Measurements from ENCODE around the gene JADE1.

JADE1 gene

DNA sequence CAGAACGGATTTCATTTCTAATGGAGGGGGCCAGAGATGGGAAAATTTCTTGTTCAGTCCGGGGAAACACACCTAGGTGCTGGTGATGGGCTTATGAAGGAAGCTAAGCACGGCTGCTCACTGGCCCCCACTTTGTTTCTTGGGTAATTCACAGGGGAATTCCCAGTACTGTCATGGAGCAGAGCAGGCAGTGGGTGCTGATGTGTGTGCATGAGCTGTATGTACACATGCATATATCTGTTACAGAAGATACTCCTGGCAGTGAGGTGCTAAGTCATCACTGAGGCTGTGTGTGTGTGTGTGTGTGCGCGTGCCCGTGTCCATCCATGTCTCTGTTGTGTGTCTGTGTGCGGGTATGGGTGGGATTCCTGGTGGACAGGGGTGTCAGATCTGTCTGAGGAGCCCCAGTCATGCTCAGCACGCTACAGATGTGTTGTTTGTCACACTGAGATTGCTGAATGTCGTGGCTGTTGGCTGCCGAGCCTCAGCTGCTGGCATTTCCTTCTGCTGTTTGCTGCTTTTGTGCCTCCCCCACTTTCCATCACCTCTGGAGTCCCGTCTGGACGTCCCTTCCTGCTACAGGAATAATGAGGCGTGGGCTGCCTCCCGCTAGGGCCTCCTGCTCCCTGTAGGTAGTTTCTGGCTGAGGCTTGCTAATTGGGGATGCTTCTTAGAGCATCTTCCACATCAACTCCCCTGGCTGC, 53.3 kb downstream of the JADE1 start:
- Mint-ChIP-seq H3K4me1 (ENCODE audit: low read depth) (peaks cover 38% of the 10 kb centered on the region), H3K27me3 (ENCODE audit: low read depth) (no peaks in the 10 kb centered on the region), H3K9me3 (no peaks in the 10 kb centered on the region), H3K36me3 (ENCODE audit: low read depth) (peaks cover 74% of the 10 kb centered on the region), H3K4me3 (no peak overlapping the region), H3K27ac (peak overlapping the region; percentile 4)
- DNase-seq (ENCODE audit: low spot score): peak; percentile 38

DNA sequence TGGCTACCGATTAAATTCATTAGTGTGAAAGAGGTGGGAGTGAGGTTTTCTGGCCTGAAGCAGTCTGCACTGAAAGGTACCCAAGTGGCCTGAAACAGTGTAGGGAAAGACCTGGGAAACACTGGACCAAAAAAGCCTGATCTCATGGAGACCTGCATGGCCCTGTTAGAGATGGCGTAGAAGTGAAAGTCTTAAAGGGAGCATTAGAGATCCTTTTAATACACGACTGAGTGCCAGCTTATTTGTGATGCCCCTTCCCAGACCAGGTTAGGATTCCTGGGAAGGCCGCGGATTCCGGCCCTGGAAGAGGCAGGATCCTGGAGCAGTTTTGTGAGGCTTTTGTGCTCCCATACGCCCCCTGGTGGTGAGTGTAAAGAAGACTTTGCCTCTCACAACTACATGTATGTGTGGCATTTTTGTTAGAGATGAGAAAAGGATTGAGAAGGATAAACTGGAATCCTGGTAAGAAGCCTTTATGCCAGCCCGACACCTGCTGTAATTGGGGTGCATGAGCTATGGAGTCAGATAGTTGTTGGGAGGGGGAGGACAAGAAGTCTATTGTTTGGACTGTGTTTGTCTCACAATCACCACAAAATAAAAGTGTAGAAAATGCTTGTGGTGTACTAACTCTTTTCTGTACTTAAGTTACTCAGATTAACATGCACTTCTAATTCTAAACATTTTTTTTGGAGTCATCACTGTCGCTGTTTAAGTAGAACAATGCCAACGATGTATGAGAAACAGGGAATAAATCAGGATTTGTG, 54.0 kb downstream of the JADE1 start:
- Mint-ChIP-seq H3K27me3 (ENCODE audit: low read depth) (no peaks in the 10 kb centered on the region), H3K9me3 (no peaks in the 10 kb centered on the region), H3K36me3 (ENCODE audit: low read depth) (peaks cover 74% of the 10 kb centered on the region), H3K4me1 (ENCODE audit: low read depth) (peaks cover 38% of the 10 kb centered on the region), H3K27ac (peak overlapping the region; percentile 4), H3K4me3 (no peak overlapping the region)
- DNase-seq (ENCODE audit: low spot score): peak; percentile 30

GRCh38 chr4:128865132-128865531, 55.6 kb downstream of the JADE1 start:
- Mint-ChIP-seq H3K27me3 (ENCODE audit: low read depth) (no peaks in the 10 kb centered on the region), H3K36me3 (ENCODE audit: low read depth) (peaks cover 76% of the 10 kb centered on the region), H3K9me3 (no peaks in the 10 kb centered on the region), H3K4me1 (ENCODE audit: low read depth) (peaks cover 30% of the 10 kb centered on the region), H3K4me3 (no peak overlapping the region), H3K27ac (no peak overlapping the region)
- no peak for DNase-seq (ENCODE audit: low spot score)

DNA sequence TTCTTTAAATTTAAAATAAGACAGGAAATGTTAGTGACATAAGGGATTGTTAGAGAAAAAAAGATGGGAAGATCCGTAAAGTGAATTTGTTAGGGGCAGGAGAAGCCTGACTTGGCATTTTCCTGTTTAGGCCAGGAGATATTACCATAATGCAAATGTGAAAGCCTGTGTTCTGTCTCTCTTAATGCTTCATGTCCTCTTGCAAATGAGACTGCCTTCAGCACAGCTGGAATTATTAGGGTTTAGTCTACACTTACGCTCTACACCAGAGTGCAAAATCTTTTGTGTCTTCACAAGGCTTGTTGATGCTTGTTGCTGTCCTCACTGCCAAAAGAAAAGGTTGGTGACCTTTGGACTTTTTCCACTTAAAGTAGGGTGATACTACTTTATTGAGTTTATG, 56.8 kb downstream of the JADE1 start:
- Mint-ChIP-seq H3K36me3 (ENCODE audit: low read depth) (peaks cover 77% of the 10 kb centered on the region), H3K4me3 (no peak overlapping the region), H3K27ac (no peak overlapping the region), H3K27me3 (ENCODE audit: low read depth) (no peaks in the 10 kb centered on the region), H3K4me1 (ENCODE audit: low read depth) (peaks cover 24% of the 10 kb centered on the region), H3K9me3 (no peaks in the 10 kb centered on the region)
- DNase-seq (ENCODE audit: low spot score): no peak

DNA sequence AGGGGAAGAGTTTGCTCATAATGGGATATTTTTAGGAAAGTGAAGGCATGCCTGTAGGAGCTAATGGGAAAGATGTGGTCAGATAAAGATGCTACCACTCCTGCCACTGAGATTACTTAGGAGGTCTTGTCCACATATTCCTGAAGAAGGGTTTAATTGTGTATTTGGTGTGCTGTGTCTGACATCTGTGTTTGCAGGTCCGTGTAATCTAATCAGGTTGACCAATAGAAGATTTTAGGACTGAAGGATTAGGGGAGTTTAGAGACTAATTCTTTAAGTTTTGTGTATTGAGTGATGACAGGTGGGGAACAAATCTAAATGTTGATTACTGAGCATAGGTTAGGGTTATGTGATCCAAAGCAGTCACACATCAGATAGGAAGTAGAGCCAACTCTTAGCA, 57.2 kb downstream of the JADE1 start:
- no peak overlapping the region for H3K4me3 Mint-ChIP-seq
- H3K27ac Mint-ChIP-seq: no peak overlapping the region
- H3K9me3 Mint-ChIP-seq: no peaks in the 10 kb centered on the region
- no peak for DNase-seq (ENCODE audit: low spot score)
- no peaks in the 10 kb centered on the region for H3K27me3 Mint-ChIP-seq (ENCODE audit: low read depth)
- H3K36me3 Mint-ChIP-seq (ENCODE audit: low read depth): peaks cover 78% of the 10 kb centered on the region
- peaks cover 20% of the 10 kb centered on the region for H3K4me1 Mint-ChIP-seq (ENCODE audit: low read depth)

DNA sequence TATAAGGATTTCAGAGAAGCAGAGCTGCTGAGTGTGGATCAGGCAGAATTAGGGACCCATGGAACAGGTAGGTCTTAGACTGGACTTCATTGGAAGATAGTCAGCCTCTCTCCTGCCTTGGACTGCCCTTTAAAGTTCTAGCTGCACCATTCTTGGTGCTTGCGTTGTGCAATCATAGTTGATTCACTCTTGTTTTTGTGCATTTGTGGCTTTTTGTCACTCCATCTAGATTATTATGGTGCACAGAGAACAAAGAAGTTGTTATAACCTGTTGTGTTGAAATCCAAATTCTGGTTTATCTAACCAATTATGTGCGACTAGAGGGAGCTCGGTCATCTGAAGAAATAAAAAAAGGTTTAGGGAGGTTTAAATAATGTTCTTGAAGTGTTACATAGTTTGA, 59.3 kb downstream of the JADE1 start:
- no peak overlapping the region for H3K4me3 Mint-ChIP-seq
- no peaks in the 10 kb centered on the region for H3K27me3 Mint-ChIP-seq (ENCODE audit: low read depth)
- H3K36me3 Mint-ChIP-seq (ENCODE audit: low read depth): peaks cover 81% of the 10 kb centered on the region
- peaks cover 3% of the 10 kb centered on the region for H3K4me1 Mint-ChIP-seq (ENCODE audit: low read depth)
- H3K9me3 Mint-ChIP-seq: no peaks in the 10 kb centered on the region
- no peak overlapping the region for H3K27ac Mint-ChIP-seq
- DNase-seq (ENCODE audit: low spot score): no peak

GRCh38 chr4:128869776-128870509, 60.4 kb downstream of the JADE1 start:
- Mint-ChIP-seq H3K4me3 (no peak overlapping the region), H3K27ac (no peak overlapping the region), H3K9me3 (no peaks in the 10 kb centered on the region), H3K27me3 (ENCODE audit: low read depth) (no peaks in the 10 kb centered on the region), H3K4me1 (ENCODE audit: low read depth) (peaks cover 3% of the 10 kb centered on the region), H3K36me3 (ENCODE audit: low read depth) (peaks cover 76% of the 10 kb centered on the region)
- no peak for DNase-seq (ENCODE audit: low spot score)

- Mint-ChIP-seq H3K27me3 (ENCODE audit: low read depth) (no peaks in the 10 kb centered on the region), H3K4me3 (no peak overlapping the region), H3K27ac (no peak overlapping the region), H3K36me3 (ENCODE audit: low read depth) (peaks cover 68% of the 10 kb centered on the region), H3K4me1 (ENCODE audit: low read depth) (peaks cover 3% of the 10 kb centered on the region), H3K9me3 (no peaks in the 10 kb centered on the region)
- no peak for DNase-seq (ENCODE audit: low spot score)
Observed at GRCh38 chr4:128871948-128872347, 62.4 kb downstream of the JADE1 start.

DNA sequence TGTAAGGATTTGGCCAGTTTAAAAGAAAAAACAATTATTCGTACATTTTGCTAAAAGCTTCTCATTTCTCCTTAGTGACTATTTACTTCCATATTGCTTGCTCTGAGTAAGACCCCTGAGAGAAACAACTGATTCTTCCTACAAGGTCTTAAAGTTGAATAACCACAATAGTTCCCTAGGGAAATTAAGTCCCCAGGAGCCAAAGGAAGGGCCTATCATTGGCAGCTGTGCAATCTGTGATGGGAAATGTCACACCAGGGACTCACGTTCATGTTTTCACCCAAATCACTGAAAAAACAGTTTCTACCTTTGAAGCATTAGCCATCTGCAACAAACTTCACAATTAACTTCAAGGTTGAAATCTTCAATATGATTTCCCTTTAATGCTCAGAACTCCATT, 66.7 kb downstream of the JADE1 start:
- Mint-ChIP-seq H3K27ac (no peak overlapping the region), H3K36me3 (ENCODE audit: low read depth) (peaks cover 32% of the 10 kb centered on the region), H3K4me3 (no peak overlapping the region), H3K4me1 (ENCODE audit: low read depth) (no peaks in the 10 kb centered on the region), H3K27me3 (ENCODE audit: low read depth) (no peaks in the 10 kb centered on the region), H3K9me3 (no peaks in the 10 kb centered on the region)
- DNase-seq (ENCODE audit: low spot score): no peak

DNA sequence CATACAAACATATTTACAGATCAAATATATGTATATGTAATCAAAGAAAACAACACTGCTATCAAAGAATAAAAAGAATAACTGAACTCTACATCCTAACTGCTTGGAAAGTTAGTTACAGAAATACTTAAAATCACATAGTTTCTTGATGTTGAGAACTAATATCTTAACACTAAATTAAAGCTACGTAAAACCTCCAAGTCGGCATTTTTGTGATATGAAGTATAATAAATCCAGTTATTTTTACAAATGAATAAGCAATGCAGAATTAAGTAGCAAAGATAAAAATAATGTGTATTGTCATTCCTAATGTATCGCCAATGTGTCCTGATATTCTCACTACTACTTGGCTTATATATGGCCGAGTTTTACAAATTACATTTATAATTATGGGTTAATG, 68.4 kb downstream of the JADE1 start:
- no peak for DNase-seq (ENCODE audit: low spot score)
- H3K9me3 Mint-ChIP-seq: no peaks in the 10 kb centered on the region
- no peaks in the 10 kb centered on the region for H3K4me1 Mint-ChIP-seq (ENCODE audit: low read depth)
- no peaks in the 10 kb centered on the region for H3K27me3 Mint-ChIP-seq (ENCODE audit: low read depth)
- H3K4me3 Mint-ChIP-seq: no peak overlapping the region
- no peak overlapping the region for H3K27ac Mint-ChIP-seq
- H3K36me3 Mint-ChIP-seq (ENCODE audit: low read depth): peaks cover 20% of the 10 kb centered on the region

DNA sequence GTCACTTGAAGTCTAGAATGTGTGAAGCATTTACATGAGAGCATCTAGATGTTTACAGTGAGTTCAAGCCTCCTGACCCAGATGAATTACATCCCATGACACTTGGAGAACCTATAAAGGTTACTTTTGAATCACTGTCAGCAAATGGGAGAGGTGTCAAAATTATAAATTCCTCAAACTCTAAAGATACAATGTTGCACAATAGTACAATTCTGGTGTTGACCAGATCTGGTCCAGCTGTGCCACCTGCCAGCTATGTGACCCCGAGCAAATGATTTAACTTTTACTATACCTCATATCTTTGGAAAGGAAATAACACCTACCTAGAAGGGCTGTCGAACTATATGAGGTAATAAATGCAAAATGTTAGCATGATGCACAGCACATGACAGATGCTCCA, 69.8 kb downstream of the JADE1 start:
- Mint-ChIP-seq H3K36me3 (ENCODE audit: low read depth) (peaks cover 15% of the 10 kb centered on the region), H3K27me3 (ENCODE audit: low read depth) (no peaks in the 10 kb centered on the region), H3K27ac (no peak overlapping the region), H3K9me3 (no peaks in the 10 kb centered on the region), H3K4me1 (ENCODE audit: low read depth) (peaks cover 2% of the 10 kb centered on the region), H3K4me3 (no peak overlapping the region)
- DNase-seq (ENCODE audit: low spot score): no peak

DNA sequence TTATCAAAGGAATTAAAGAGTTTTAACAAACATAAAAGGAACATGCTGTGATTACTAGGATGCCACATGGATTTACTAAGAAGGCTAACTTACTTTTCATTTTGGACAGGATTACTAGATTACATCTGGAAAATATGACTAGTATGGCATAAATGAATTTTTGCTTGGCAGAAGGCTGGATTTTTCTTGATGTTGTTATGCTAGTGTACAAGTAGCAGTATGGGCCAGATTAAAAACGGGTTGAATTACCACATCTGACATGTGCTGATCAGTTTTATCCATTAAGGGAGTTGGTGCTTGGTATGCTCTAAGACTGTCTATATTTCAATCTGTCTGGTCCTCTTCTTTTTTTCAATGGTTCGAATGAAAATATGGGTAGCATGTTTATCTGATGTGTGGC, 70.5 kb downstream of the JADE1 start:
- Mint-ChIP-seq H3K9me3 (no peaks in the 10 kb centered on the region), H3K27me3 (ENCODE audit: low read depth) (no peaks in the 10 kb centered on the region), H3K4me1 (ENCODE audit: low read depth) (peaks cover 2% of the 10 kb centered on the region), H3K27ac (no peak overlapping the region), H3K4me3 (no peak overlapping the region), H3K36me3 (ENCODE audit: low read depth) (peaks cover 15% of the 10 kb centered on the region)
- no peak for DNase-seq (ENCODE audit: low spot score)

- no peak for DNase-seq (ENCODE audit: low spot score)
- H3K27me3 Mint-ChIP-seq (ENCODE audit: low read depth): no peaks in the 10 kb centered on the region
- no peak overlapping the region for H3K4me3 Mint-ChIP-seq
- H3K36me3 Mint-ChIP-seq (ENCODE audit: low read depth): peaks cover 15% of the 10 kb centered on the region
- peaks cover 2% of the 10 kb centered on the region for H3K4me1 Mint-ChIP-seq (ENCODE audit: low read depth)
- H3K9me3 Mint-ChIP-seq: no peaks in the 10 kb centered on the region
- no peak overlapping the region for H3K27ac Mint-ChIP-seq
Observed at GRCh38 chr4:128880662-128881061, 71.2 kb downstream of the JADE1 start.

DNA sequence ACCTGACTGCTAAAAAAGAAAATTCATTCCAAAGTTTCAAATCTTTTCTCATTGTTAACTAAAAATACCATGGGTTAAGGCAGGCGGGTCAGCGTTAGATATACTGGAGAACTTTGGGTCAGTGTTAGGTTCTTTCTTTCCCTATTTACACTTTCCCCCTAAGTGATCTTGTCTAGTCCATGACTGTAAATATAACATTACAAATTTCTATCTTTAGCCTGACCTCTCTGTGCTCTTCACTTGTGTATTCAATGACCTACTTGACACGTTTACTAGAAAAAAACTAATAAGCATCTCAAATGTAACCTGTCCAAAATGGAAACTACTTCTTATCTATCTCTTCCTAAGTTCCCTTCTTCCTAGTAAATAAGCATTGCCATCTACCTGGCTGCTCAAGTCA, 95.3 kb downstream of the JADE1 start:
- H3K27me3 Mint-ChIP-seq (ENCODE audit: low read depth): no peaks in the 10 kb centered on the region
- H3K4me3 Mint-ChIP-seq: no peak overlapping the region
- H3K9me3 Mint-ChIP-seq: no peaks in the 10 kb centered on the region
- H3K4me1 Mint-ChIP-seq (ENCODE audit: low read depth): no peaks in the 10 kb centered on the region
- H3K36me3 Mint-ChIP-seq (ENCODE audit: low read depth): peaks cover 1% of the 10 kb centered on the region
- H3K27ac Mint-ChIP-seq: no peak overlapping the region
- no peak for DNase-seq (ENCODE audit: low spot score)

Measured in T-helper 2 cell treated with Interferon-gamma antibody and Interleukin-4, amounts not matched to agents 5 μg/mL and 100 μg/mL, for 36 hours (primary cell).